HG03103 (cell line): Measurements from ENCODE around the gene RUNDC3A.

Experiments
- ATAC-seq: cut with Tn5 transposase; IDR thresholded peaks from one replicate; pipeline ENCODE4 v1.9.1; 2021; ENCODE audit warnings: low read depth; ENCODE audit not compliant: unreplicated experiment

Gene RUNDC3A

GRCh38 chr17:44282264-44282663 is 26.1 kb upstream of the RUNDC3A start:
- no peak for ATAC-seq

- ATAC-seq, result no peak
Measured at GRCh38 chr17:44283344-44284023, 24.9 kb upstream of the RUNDC3A start.

GRCh38 chr17:44284024-44284400 is 24.4 kb upstream of the RUNDC3A start:
- ATAC-seq, result no peak

- no peak for ATAC-seq
Measured at GRCh38 chr17:44287651-44288050, 20.8 kb upstream of the RUNDC3A start.

GRCh38 chr17:44293509-44294226 is 14.7 kb upstream of the RUNDC3A start:
- ATAC-seq, result no peak

GRCh38 chr17:44297975-44298374 is 10.4 kb upstream of the RUNDC3A start:
- ATAC-seq, result no peak

GRCh38 chr17:44304651-44305050 is 3.8 kb upstream of the RUNDC3A start:
- ATAC-seq, result no peak

- ATAC-seq, result no peak
Measured at GRCh38 chr17:44307387-44308186, 814 bp upstream of the RUNDC3A start.

GRCh38 chr17:44308865-44309264 is 464 bp downstream of the RUNDC3A start:
- ATAC-seq, result no peak

GRCh38 chr17:44309472-44309871 is 1.1 kb downstream of the RUNDC3A start:
- no peak for ATAC-seq

- ATAC-seq, result no peak
Measured at GRCh38 chr17:44310188-44310587, 1.8 kb downstream of the RUNDC3A start.

- ATAC-seq, result no peak
Measured at GRCh38 chr17:44310609-44311376, 2.4 kb downstream of the RUNDC3A start.

- ATAC-seq, result no peak
Measured at GRCh38 chr17:44311562-44312181, 3.3 kb downstream of the RUNDC3A start.

- ATAC-seq, result no peak
Measured at GRCh38 chr17:44312396-44313104, 4.1 kb downstream of the RUNDC3A start.

- no peak for ATAC-seq
Measured at GRCh38 chr17:44314031-44314430, 5.6 kb downstream of the RUNDC3A start.

- no peak for ATAC-seq
Measured at GRCh38 chr17:44314524-44314868, 6.1 kb downstream of the RUNDC3A start.

- ATAC-seq, result no peak
Measured at GRCh38 chr17:44314869-44315661, 6.7 kb downstream of the RUNDC3A start.

- no peak for ATAC-seq
Measured at GRCh38 chr17:44315760-44316731, 7.6 kb downstream of the RUNDC3A start.
